ENCODE data around the gene NKIRAS2. TPM values are rescaled to one million over a fixed set of nuclear protein-coding genes. Genes with fewer than 3 reads are reported as not detected.
A peak's percentile ranks its signal among the peaks of the same experiment; 100 is the strongest.

The NKIRAS2 gene
- polyA plus RNA-seq, 6 donors from 2014 or later = 25.0 to 42.1 (median 36.1) TPM

- Mint-ChIP-seq H3K4me3 (no peak overlapping the region), H3K27me3 (no peaks in the 10 kb centered on the region), H3K36me3 (peaks cover 26 to 28% of the 10 kb centered on the region in 2 donors), H3K27ac (peak overlapping the region in 2 of 6 donors; percentile 26 to 29), H3K4me1 (peaks cover 0 to 12% (median 0%) of the 10 kb centered on the region in 3 donors), H3K9me3 (no peaks in the 10 kb centered on the region)
- DNase-seq (no peak), ATAC-seq (ENCODE audit: low read depth in 2 of 2) (no peak)
These were observed 35.4 kb upstream of the NKIRAS2 start for GRCh38 chr17:41984454-41984853.

- Mint-ChIP-seq H3K27me3 (no peaks in the 10 kb centered on the region), H3K9me3 (no peaks in the 10 kb centered on the region), H3K36me3 (peaks cover 26 to 28% of the 10 kb centered on the region in 2 donors), H3K27ac (no peak overlapping the region), H3K4me3 (no peak overlapping the region), H3K4me1 (peaks cover 0 to 12% (median 0%) of the 10 kb centered on the region in 3 donors)
- no peak for ATAC-seq (ENCODE audit: low read depth in 2 of 2)
- DNase-seq = no peak
These were observed 34.0 kb upstream of the NKIRAS2 start for GRCh38 chr17:41985919-41986318.

GRCh38 chr17:41986634-41987033 is 33.3 kb upstream of the NKIRAS2 start:
- no peaks in the 10 kb centered on the region for H3K27me3 Mint-ChIP-seq
- ATAC-seq (ENCODE audit: low read depth in 2 of 2) = no peak
- H3K4me3 Mint-ChIP-seq = no peak overlapping the region
- no peak for DNase-seq
- H3K9me3 Mint-ChIP-seq = no peaks in the 10 kb centered on the region
- peak overlapping the region in 1 of 6 donors; percentile 94 for H3K27ac Mint-ChIP-seq
- peaks cover 22 to 25% of the 10 kb centered on the region in 2 donors for H3K36me3 Mint-ChIP-seq
- H3K4me1 Mint-ChIP-seq = peaks cover 0 to 12% (median 0%) of the 10 kb centered on the region in 3 donors

GRCh38 chr17:41987642-41988041 is 32.2 kb upstream of the NKIRAS2 start:
- Mint-ChIP-seq H3K4me3 (no peak overlapping the region), H3K4me1 (peaks cover 0 to 12% (median 0%) of the 10 kb centered on the region in 3 donors), H3K27ac (peak overlapping the region in 2 of 6 donors; percentile 37 to 38), H3K9me3 (no peaks in the 10 kb centered on the region), H3K36me3 (peaks cover 16 to 17% of the 10 kb centered on the region in 2 donors), H3K27me3 (no peaks in the 10 kb centered on the region)
- ATAC-seq (ENCODE audit: low read depth in 2 of 2) (no peak), DNase-seq (no peak)

- H3K27ac Mint-ChIP-seq = peak overlapping the region in 2 of 6 donors; percentile 30 to 88
- H3K27me3 Mint-ChIP-seq = no peaks in the 10 kb centered on the region
- H3K4me1 Mint-ChIP-seq = peaks cover 0 to 11% (median 0%) of the 10 kb centered on the region in 3 donors
- no peak for DNase-seq
- H3K4me3 Mint-ChIP-seq = no peak overlapping the region
- H3K36me3 Mint-ChIP-seq = peaks cover 15 to 17% of the 10 kb centered on the region in 2 donors
- ATAC-seq (ENCODE audit: low read depth in 2 of 2) = no peak
- no peaks in the 10 kb centered on the region for H3K9me3 Mint-ChIP-seq
These were observed 31.5 kb upstream of the NKIRAS2 start for GRCh38 chr17:41988418-41988817.

- no peaks in the 10 kb centered on the region for H3K9me3 Mint-ChIP-seq
- peaks cover 7 to 14% of the 10 kb centered on the region in 2 donors for H3K36me3 Mint-ChIP-seq
- ATAC-seq (ENCODE audit: low read depth in 2 of 2) = no peak
These were observed 30.0 kb upstream of the NKIRAS2 start for GRCh38 chr17:41989702-41990419.

GRCh38 chr17:41992576-41992975 is 27.3 kb upstream of the NKIRAS2 start:
- no peak for DNase-seq
- Mint-ChIP-seq H3K27ac (peak overlapping the region in 1 of 6 donors; percentile 87), H3K9me3 (no peaks in the 10 kb centered on the region), H3K36me3 (peaks cover 13 to 19% of the 10 kb centered on the region in 2 donors), H3K4me1 (peaks cover 15 to 21% (median 20%) of the 10 kb centered on the region in 3 donors), H3K27me3 (no peaks in the 10 kb centered on the region), H3K4me3 (peak overlapping the region in 1 of 8 donors; percentile 47)
- ATAC-seq (ENCODE audit: low read depth in 2 of 2) = no peak

More at GRCh38 chr17:41989702-41990419, 30.0 kb upstream of the NKIRAS2 start:
- no peak for DNase-seq
- no peak overlapping the region for H3K27ac Mint-ChIP-seq
- no peak overlapping the region for H3K4me3 Mint-ChIP-seq
- H3K4me1 Mint-ChIP-seq = peaks cover 0 to 5% (median 0%) of the 10 kb centered on the region in 3 donors
- no peaks in the 10 kb centered on the region for H3K27me3 Mint-ChIP-seq

GRCh38 chr17:41996855-41997164 is 23.1 kb upstream of the NKIRAS2 start:
- Mint-ChIP-seq H3K27ac (peak overlapping the region; percentile 41 to 98 (median 91)), H3K27me3 (no peaks in the 10 kb centered on the region), H3K4me1 (peaks cover 15 to 21% (median 17%) of the 10 kb centered on the region in 3 donors), H3K9me3 (no peaks in the 10 kb centered on the region), H3K4me3 (peak overlapping the region in 6 of 8 donors; percentile 4 to 84 (median 80)), H3K36me3 (peaks cover 9 to 20% of the 10 kb centered on the region in 2 donors)
- DNase-seq (no peak), ATAC-seq (ENCODE audit: low read depth in 2 of 2) (no peak)

GRCh38 chr17:41998497-41998896 is 21.4 kb upstream of the NKIRAS2 start:
- H3K27me3 Mint-ChIP-seq = no peaks in the 10 kb centered on the region
- DNase-seq (no peak), ATAC-seq (ENCODE audit: low read depth in 2 of 2) (no peak)
- H3K36me3 Mint-ChIP-seq = peaks cover 9 to 20% of the 10 kb centered on the region in 2 donors
- H3K9me3 Mint-ChIP-seq = no peaks in the 10 kb centered on the region
- H3K4me3 Mint-ChIP-seq = no peak overlapping the region
- peak overlapping the region in 2 of 6 donors; percentile 4 to 56 for H3K27ac Mint-ChIP-seq
- peaks cover 24 to 34% (median 28%) of the 10 kb centered on the region in 3 donors for H3K4me1 Mint-ChIP-seq

- no peak for DNase-seq
These were observed 19.3 kb upstream of the NKIRAS2 start for GRCh38 chr17:42000413-42001133.

GRCh38 chr17:42001729-42002128 is 18.2 kb upstream of the NKIRAS2 start:
- DNase-seq (no peak), ATAC-seq (ENCODE audit: low read depth in 2 of 2) (no peak)
- H3K27me3 Mint-ChIP-seq = no peaks in the 10 kb centered on the region
- peaks cover 5 to 11% of the 10 kb centered on the region in 2 donors for H3K36me3 Mint-ChIP-seq
- no peak overlapping the region for H3K4me3 Mint-ChIP-seq
- H3K9me3 Mint-ChIP-seq = no peaks in the 10 kb centered on the region
- peaks cover 19 to 31% (median 22%) of the 10 kb centered on the region in 3 donors for H3K4me1 Mint-ChIP-seq
- H3K27ac Mint-ChIP-seq = no peak overlapping the region

More at GRCh38 chr17:42000413-42001133, 19.3 kb upstream of the NKIRAS2 start:
- Mint-ChIP-seq H3K27ac (peak overlapping the region in 4 of 6 donors; percentile 18 to 57 (median 35)), H3K36me3 (peaks cover 9 to 20% of the 10 kb centered on the region in 2 donors), H3K4me3 (no peak overlapping the region), H3K4me1 (peaks cover 30 to 42% (median 33%) of the 10 kb centered on the region in 3 donors), H3K27me3 (no peaks in the 10 kb centered on the region), H3K9me3 (no peaks in the 10 kb centered on the region)
- no peak for ATAC-seq (ENCODE audit: low read depth in 2 of 2)

- no peak for DNase-seq
- Mint-ChIP-seq H3K36me3 (peaks cover 5 to 8% of the 10 kb centered on the region in 2 donors), H3K4me1 (peaks cover 19 to 30% (median 19%) of the 10 kb centered on the region in 3 donors)
These were observed 17.6 kb upstream of the NKIRAS2 start for GRCh38 chr17:42002175-42002791.

GRCh38 chr17:42002792-42003301 is 17.0 kb upstream of the NKIRAS2 start:
- Mint-ChIP-seq H3K4me3 (no peak overlapping the region), H3K27ac (peak overlapping the region in 2 of 6 donors; percentile 26 to 60), H3K36me3 (peaks cover 5 to 8% of the 10 kb centered on the region in 2 donors), H3K27me3 (no peaks in the 10 kb centered on the region), H3K9me3 (no peaks in the 10 kb centered on the region), H3K4me1 (peaks cover 19 to 32% (median 22%) of the 10 kb centered on the region in 3 donors)
- DNase-seq (no peak), ATAC-seq (ENCODE audit: low read depth in 2 of 2) (no peak)

More at GRCh38 chr17:42002175-42002791, 17.6 kb upstream of the NKIRAS2 start:
- peak overlapping the region in 1 of 6 donors; percentile 26 for H3K27ac Mint-ChIP-seq
- no peak for ATAC-seq (ENCODE audit: low read depth in 2 of 2)
- no peak overlapping the region for H3K4me3 Mint-ChIP-seq
- no peaks in the 10 kb centered on the region for H3K27me3 Mint-ChIP-seq
- no peaks in the 10 kb centered on the region for H3K9me3 Mint-ChIP-seq
